CD14-positive monocyte (primary cell): Measurements from ENCODE around the gene PLD1. TPM values are rescaled to one million over a fixed set of nuclear protein-coding genes. Genes with fewer than 3 reads are reported as not detected.
A peak's percentile ranks its signal among the peaks of the same experiment; 100 is the strongest.

Source experiments
- DNase-seq, 3 donors: peaks; one replicate each; pipeline ENCODE4 v3.0.0-alpha.2; 2011 to 2022
- H2AFZ ChIP-seq: 2 replicates; pipeline ENCODE4 v1.6.0; 2012; ENCODE audit warnings: mild to moderate bottlenecking, low read depth, low read length, inconsistent platforms; ENCODE audit not compliant: insufficient read depth, poor library complexity, severe bottlenecking
- H3K27ac ChIP-seq, 2 donors: 1 replicate in 1 of 2; 2 replicates in 1 of 2; pipeline ENCODE4 v1.5.1; 2012 to 2013; ENCODE audit warnings: low read length in 2 of 2, control low read depth in 1 of 2, inconsistent platforms in 1 of 2, low read depth in 1 of 2, mild to moderate bottlenecking in 1 of 2
- H3K27me3 ChIP-seq, 2 donors: one replicate each; pipeline versions ENCODE4 v1.6.0 to v1.6.1; 2011 to 2013; ENCODE audit warnings: low read length in 2 of 2; ENCODE audit not compliant: control insufficient read depth in 2 of 2, insufficient read depth in 2 of 2
- H3K36me3 ChIP-seq, 2 donors: replicated peaks in 1 of 2; 1 replicate in 1 of 2; 2 replicates in 1 of 2; pipeline versions ENCODE4 v1.5.1 to v1.6.1; 2012 to 2013; ENCODE audit warnings: low read length in 2 of 2, control low read depth in 1 of 2, inconsistent platforms in 1 of 2, mild to moderate bottlenecking in 1 of 2; ENCODE audit not compliant: insufficient read depth in 2 of 2, control insufficient read depth in 1 of 2
- H3K4me1 ChIP-seq, 2 donors: 1 replicate in 1 of 2; 2 replicates in 1 of 2; pipeline versions ENCODE4 v1.5.1 to v1.6.1; 2012 to 2013; ENCODE audit warnings: low read length in 2 of 2, control low read depth in 1 of 2, inconsistent platforms in 1 of 2, mild to moderate bottlenecking in 1 of 2, moderate library complexity in 1 of 2; ENCODE audit not compliant: insufficient read depth in 2 of 2, control insufficient read depth in 1 of 2
- H3K4me2 ChIP-seq: replicated peaks from 2 replicates; pipeline ENCODE3; 2012; ENCODE audit warnings: low read length, moderate library complexity, mild to moderate bottlenecking; ENCODE audit not compliant: poor library complexity, severe bottlenecking; ENCODE audit errors: extremely low read depth
- H3K4me3 ChIP-seq, 3 experiments: fragments of 200-600 bp in 1 of 3; sonication (generic) in 1 of 3; replicated peaks in 1 of 3; 1 replicate in 2 of 3; 2 replicates in 1 of 3; pipeline ENCODE4 v1.5.1; 2011 to 2013; ENCODE audit warnings: low read length in 3 of 3, mild to moderate bottlenecking in 3 of 3, control low read depth in 2 of 3, low read depth in 2 of 3, inconsistent platforms in 1 of 3, moderate library complexity in 1 of 3
- H3K79me2 ChIP-seq: 2 replicates; pipeline ENCODE4 v1.6.0; 2012; ENCODE audit warnings: mild to moderate bottlenecking, control low read depth, inconsistent platforms, low read length, moderate library complexity; ENCODE audit not compliant: insufficient read depth
- H3K9ac ChIP-seq: 2 replicates; pipeline ENCODE4 v1.6.0; 2017; ENCODE audit warnings: low read length, mild to moderate bottlenecking; ENCODE audit not compliant: insufficient read depth, poor library complexity, severe bottlenecking
- H3K9me3 ChIP-seq, 2 donors: replicated peaks in 1 of 2; 1 replicate in 1 of 2; 2 replicates in 1 of 2; pipeline versions ENCODE4 v1.5.1 to v1.6.1; 2012 to 2013; ENCODE audit warnings: low read length in 2 of 2, control low read depth in 1 of 2; ENCODE audit not compliant: control insufficient read depth in 1 of 2, insufficient read depth in 1 of 2
- H4K20me1 ChIP-seq: 2 replicates; pipeline ENCODE4 v1.6.0; 2012; ENCODE audit warnings: mild to moderate bottlenecking, low read length, control low read depth, moderate library complexity; ENCODE audit not compliant: insufficient read depth
- H3K27ac Mint-ChIP-seq, 7 donors: one replicate each; pipeline ENCODE4 v1.8.0; 2020; ENCODE audit warnings: mild to moderate bottlenecking in 7 of 7, mixed read lengths in 7 of 7, moderate library complexity in 6 of 7, inconsistent platforms in 2 of 7
- H3K27me3 Mint-ChIP-seq, 3 donors: one replicate each; pipeline ENCODE4 v1.8.0; 2021 to 2022; ENCODE audit warnings: low read depth in 3 of 3, mild to moderate bottlenecking in 3 of 3, mixed read lengths in 3 of 3, moderate library complexity in 3 of 3, inconsistent platforms in 1 of 3
- H3K36me3 Mint-ChIP-seq, 2 donors: one replicate each; pipeline ENCODE4 v1.8.0; 2020; ENCODE audit warnings: mixed read lengths in 2 of 2, inconsistent platforms in 1 of 2, mild to moderate bottlenecking in 1 of 2
- H3K4me1 Mint-ChIP-seq: one replicate; pipeline ENCODE4 v1.8.0; 2020; ENCODE audit warnings: mild to moderate bottlenecking, mixed read lengths
- H3K4me3 Mint-ChIP-seq, 2 donors: one replicate each; pipeline ENCODE4 v1.8.0; 2020; ENCODE audit warnings: mild to moderate bottlenecking in 2 of 2, mixed read lengths in 2 of 2, moderate library complexity in 1 of 2
- H3K9me3 Mint-ChIP-seq, 7 donors: one replicate each; pipeline ENCODE4 v1.8.0; 2020 to 2022; ENCODE audit warnings: mixed read lengths in 7 of 7, mild to moderate bottlenecking in 6 of 7, moderate library complexity in 6 of 7, inconsistent platforms in 2 of 7
- CTCF ChIP-seq: fragments of 200-600 bp; IDR thresholded peaks from one replicate; pipeline ENCODE4 v1.8.0; 2022; ENCODE audit warnings: antibody characterized with exemption, mild to moderate bottlenecking
- WGBS: methylation state at CpG from one replicate; pipeline ENCODE4 v1.1.5; 2013; ENCODE audit warnings: missing lambda C conversion rate; ENCODE audit not compliant: insufficient coverage; 5-methylcytosine and 5-hydroxymethylcytosine counted together
- intact Hi-C, 2 donors: fragments of 100-400 bp; cut with micrococcal nuclease; formaldehyde crosslinking; loops; one replicate each; pipeline versions ENCODE4 v1.15.0 to v1.15.1; 2023
- polyA plus RNA-seq, 3 donors: library from polyadenylated mRNA; depleted of rRNA in 1 of 3; unstranded in 2 of 3; stranded (reverse) in 1 of 3; fragments of 300-500 nt in 2 of 3; fragments of >200 nt in 1 of 3; fragmentation: Illumina TruSeq in 2 of 3; gene quantifications; 1 replicate in 2 of 3; 2 replicates in 1 of 3; pipeline ENCODE4 v1.2.3, GENCODE V29; 2012 to 2021

The PLD1 gene
- polyA plus RNA-seq, 3 donors = 5.1 to 7.9 (median 5.8) TPM

- intact Hi-C loops = no loop called here
- 55% methylated on average over 3 of the region's 5 CpGs for WGBS
Observed at GRCh38 chr3:171791692-171792076, 18.6 kb downstream of the PLD1 start.

GRCh38 chr3:171790898-171791691, 19.2 kb downstream of the PLD1 start:
- H3K4me3 Mint-ChIP-seq = no peak overlapping the region
- Histone ChIP-seq H3K4me2 (no peak overlapping the region), H3K79me2 (peaks cover 96% of the 10 kb centered on the region), H3K9me3 (no peaks in the 10 kb centered on the region), H3K9ac (no peak overlapping the region), H2AFZ (no peak overlapping the region), H3K4me1 (peaks cover 17 to 22% of the 10 kb centered on the region in 2 donors), H4K20me1 (peaks cover 9% of the 10 kb centered on the region), H3K36me3 (peaks cover 0 to 3% of the 10 kb centered on the region in 2 donors), H3K27ac (no peak overlapping the region), H3K27me3 (no peaks in the 10 kb centered on the region), H3K4me3 (no peak overlapping the region)
- intact Hi-C loops = no loop called here
- peaks cover 0 to 4% (median 0%) of the 10 kb centered on the region in 7 donors for H3K9me3 Mint-ChIP-seq
- peaks cover 7 to 15% of the 10 kb centered on the region in 2 donors for H3K36me3 Mint-ChIP-seq
- no peak for TF ChIP-seq CTCF
- no peak for DNase-seq
- H3K27me3 Mint-ChIP-seq = peaks cover 0 to 4% (median 0%) of the 10 kb centered on the region in 3 donors
- H3K4me1 Mint-ChIP-seq = peaks cover 41% of the 10 kb centered on the region
- H3K27ac Mint-ChIP-seq = peak overlapping the region in 4 of 7 donors; percentile 6 to 73 (median 20)
- whole genome bisulfite sequencing = no CpG with 5 or more reads among the region's 5 CpGs

More at GRCh38 chr3:171791692-171792076, 18.6 kb downstream of the PLD1 start:
- Histone ChIP-seq H3K4me3 (no peak overlapping the region), H3K9ac (no peak overlapping the region), H3K36me3 (peaks cover 0 to 3% of the 10 kb centered on the region in 2 donors), H3K4me2 (no peak overlapping the region), H3K79me2 (peaks cover 95% of the 10 kb centered on the region), H4K20me1 (peaks cover 10% of the 10 kb centered on the region), H3K27ac (no peak overlapping the region), H3K9me3 (no peaks in the 10 kb centered on the region), H3K27me3 (no peaks in the 10 kb centered on the region), H2AFZ (no peak overlapping the region), H3K4me1 (peaks cover 17 to 22% of the 10 kb centered on the region in 2 donors)
- no peak for DNase-seq
- no peak for TF ChIP-seq CTCF
- Mint-ChIP-seq H3K9me3 (peaks cover 0 to 4% (median 0%) of the 10 kb centered on the region in 7 donors), H3K27ac (peak overlapping the region in 3 of 7 donors; percentile 23 to 47 (median 42)), H3K4me1 (peaks cover 41% of the 10 kb centered on the region), H3K36me3 (peaks cover 7 to 15% of the 10 kb centered on the region in 2 donors), H3K27me3 (peaks cover 0 to 4% (median 0%) of the 10 kb centered on the region in 3 donors), H3K4me3 (no peak overlapping the region)
